Measurements from ENCODE around the gene CALD1. TPM values are rescaled to one million over a fixed set of nuclear protein-coding genes. Genes with fewer than 3 reads are reported as not detected.

The CALD1 gene
- total RNA-seq, 1 experiment from 2014 or later = 107 TPM

DNA sequence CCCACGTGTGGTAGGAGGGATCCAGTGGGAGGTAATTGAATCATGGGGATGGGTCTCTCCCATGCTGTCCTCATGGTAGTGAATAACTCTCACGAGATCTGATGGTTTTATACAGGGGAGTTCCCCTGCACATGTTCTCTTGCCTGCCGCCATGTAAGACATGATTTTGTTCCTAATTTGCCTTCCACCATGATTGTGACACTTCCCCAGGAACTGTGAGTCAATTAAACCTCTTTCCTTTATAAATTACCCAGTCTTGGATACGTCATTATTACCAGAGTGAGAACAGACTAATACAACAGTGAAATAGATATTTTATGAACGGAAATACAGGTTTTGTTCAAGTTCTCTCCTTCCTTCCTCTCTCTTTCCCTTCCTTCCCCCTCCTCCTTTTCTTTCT, 15.8 kb downstream of the CALD1 start:
- H3K56ac ChIP-seq (ENCODE audit: insufficient read length, low read depth, low read length) = no peak overlapping the region
- H4K8ac ChIP-seq (replicated peaks; ENCODE audit: insufficient read length, low read depth, low read length) = no peak overlapping the region
- Mint-ChIP-seq H3K27me3 (ENCODE audit: low read depth) (no peaks in the 10 kb centered on the region), H3K4me1 (peaks cover 10 to 12% of the 10 kb centered on the region in 2 experiments), H3K9me3 (peaks cover 3% of the 10 kb centered on the region in 2 experiments; a peak in 3 of 5 replicates), H3K27ac (0 out of 7 replicates have a peak overlapping the region, but pooled peaks of 1 of the 3 experiments have one; percentile 52), H3K4me3 (no peak overlapping the region), H3K36me3 (ENCODE audit: insufficient read depth in 1 of 3, low read depth in 3 of 3) (peaks cover 16 to 37% (median 20%) of the 10 kb centered on the region in 3 experiments)
- H2BK20ac ChIP-seq (ENCODE audit: low read depth, low read length, poor library complexity, severe bottlenecking) = no peak overlapping the region
- H3K14ac ChIP-seq (ENCODE audit: insufficient read depth, low read length) = no peak overlapping the region
- H2BK5ac ChIP-seq (ENCODE audit: insufficient read length, low read length) = no peak overlapping the region
- H3K79me1 ChIP-seq (ENCODE audit: insufficient read depth, low read depth, low read length, poor library complexity, severe bottlenecking) = no peaks in the 10 kb centered on the region
- H3K9me3 ChIP-seq (ENCODE audit: control insufficient read depth, low read depth, low read length) = peaks cover 4% of the 10 kb centered on the region
- no peak overlapping the region for H2BK120ac ChIP-seq (ENCODE audit: low read depth, low read length, poor library complexity, severe bottlenecking)
- no peak overlapping the region for H4K91ac ChIP-seq (ENCODE audit: insufficient read length, low read depth, low read length)
- no peak overlapping the region for H4K5ac ChIP-seq (ENCODE audit: insufficient read length, low read depth, low read length)
- H3K79me2 ChIP-seq (ENCODE audit: insufficient read depth, low read length) = peaks cover 14% of the 10 kb centered on the region; the same call in 1 of the 2 replicates
- H3K4me2 ChIP-seq (ENCODE audit: insufficient read depth, insufficient read length, low read length) = no peak overlapping the region
- WGBS (ENCODE audit: extremely low coverage, insufficient read length, low lambda C conversion rate) = no CpG with 5 or more reads among the region's 5 CpGs
- no peak overlapping the region for H3K27ac ChIP-seq (ENCODE audit: insufficient read length, low read depth, low read length)
- H3K27me3 ChIP-seq (ENCODE audit: insufficient read depth, low read length) = no peaks in the 10 kb centered on the region
- H2AK5ac ChIP-seq (ENCODE audit: insufficient read length, low read length) = no peak overlapping the region
- TF ChIP-seq, protein P1, sequence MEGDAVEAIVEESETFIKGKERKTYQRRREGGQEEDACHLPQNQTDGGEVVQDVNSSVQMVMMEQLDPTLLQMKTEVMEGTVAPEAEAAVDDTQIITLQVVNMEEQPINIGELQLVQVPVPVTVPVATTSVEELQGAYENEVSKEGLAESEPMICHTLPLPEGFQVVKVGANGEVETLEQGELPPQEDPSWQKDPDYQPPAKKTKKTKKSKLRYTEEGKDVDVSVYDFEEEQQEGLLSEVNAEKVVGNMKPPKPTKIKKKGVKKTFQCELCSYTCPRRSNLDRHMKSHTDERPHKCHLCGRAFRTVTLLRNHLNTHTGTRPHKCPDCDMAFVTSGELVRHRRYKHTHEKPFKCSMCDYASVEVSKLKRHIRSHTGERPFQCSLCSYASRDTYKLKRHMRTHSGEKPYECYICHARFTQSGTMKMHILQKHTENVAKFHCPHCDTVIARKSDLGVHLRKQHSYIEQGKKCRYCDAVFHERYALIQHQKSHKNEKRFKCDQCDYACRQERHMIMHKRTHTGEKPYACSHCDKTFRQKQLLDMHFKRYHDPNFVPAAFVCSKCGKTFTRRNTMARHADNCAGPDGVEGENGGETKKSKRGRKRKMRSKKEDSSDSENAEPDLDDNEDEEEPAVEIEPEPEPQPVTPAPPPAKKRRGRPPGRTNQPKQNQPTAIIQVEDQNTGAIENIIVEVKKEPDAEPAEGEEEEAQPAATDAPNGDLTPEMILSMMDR (conservative IDR thresholded peaks at IDR 0.05) = no peak
- no peak overlapping the region for H3K23ac ChIP-seq (ENCODE audit: insufficient read length, low read depth, low read length)
- H3K4me1 ChIP-seq (ENCODE audit: insufficient read depth, low read length) = no peaks in the 10 kb centered on the region; the same call in 1 of the 2 replicates
- DNase-seq = no peak
- H2BK15ac ChIP-seq (ENCODE audit: low read depth, low read length) = no peak overlapping the region
- no peak overlapping the region for H2BK12ac ChIP-seq (ENCODE audit: insufficient read length, low read depth, low read length)
- no peak overlapping the region for H3K4ac ChIP-seq (ENCODE audit: low read depth, low read length)
- no peaks in the 10 kb centered on the region for H3K23me2 ChIP-seq (ENCODE audit: insufficient read length, low read depth, low read length, poor library complexity, severe bottlenecking)
- no peak overlapping the region for H3K9ac ChIP-seq (ENCODE audit: extremely low read depth, insufficient read length, low read length)
- H3T11ph ChIP-seq (ENCODE audit: low read length) = no peak overlapping the region
- H2AFZ ChIP-seq (ENCODE audit: low read length) = no peak overlapping the region
- H4K20me1 ChIP-seq (ENCODE audit: control insufficient read depth, insufficient read depth, insufficient read length) = no peaks in the 10 kb centered on the region
- H3K18ac ChIP-seq (ENCODE audit: insufficient read length, low read depth, low read length) = no peak overlapping the region

Measured in H9 (cell line).